A673 (cell line): ENCODE data around the gene STS. TPM values are rescaled to one million over a fixed set of nuclear protein-coding genes. Genes with fewer than 3 reads are reported as not detected.

Experiments
- BruUV-seq: library from RNA; stranded (reverse); fragments of 400-500 nt; replicated peaks from 2 replicates; lab custom pipeline; 2021; lab: Mats Ljungman, UMichigan
- CTCF ChIA-PET: fragments of 300-600 bp; sonication (Branson Sonifier 250); formaldehyde crosslinking; loops from one replicate; lab custom pipeline; 2022; ENCODE audit warnings: antibody characterized with exemption; lab: Charles Lee
- POLR2A ChIA-PET: fragments of 300-600 bp; sonication (Branson Sonifier 250); formaldehyde crosslinking; loops from one replicate; lab custom pipeline; 2022; ENCODE audit warnings: antibody characterized with exemption; ENCODE audit not compliant: low non-redundant PET; lab: Charles Lee
- DNase-seq: peaks from one replicate; pipeline ENCODE4 v3.0.0-alpha.2; 2015; ENCODE audit warnings: low spot score
- H3K27ac ChIP-seq: fragments of 200-600 bp; sonication (generic); 2 replicates; pipeline ENCODE4 v1.5.1; 2016; ENCODE audit warnings: mixed run types, low read depth, mild to moderate bottlenecking, mixed read lengths, antibody characterized with exemption, low read length; ENCODE audit not compliant: poor library complexity, severe bottlenecking
- H3K27me3 ChIP-seq: fragments of 200-600 bp; sonication (generic); replicated peaks from 2 replicates; pipeline ENCODE4 v1.6.1; 2017; ENCODE audit warnings: mixed run types, low read depth, mild to moderate bottlenecking, mixed read lengths, antibody characterized with exemption, low read length; ENCODE audit not compliant: insufficient read depth, poor library complexity
- H3K36me3 ChIP-seq: fragments of 200-600 bp; sonication (generic); 2 replicates; pipeline ENCODE4 v1.6.1; 2016; ENCODE audit warnings: mixed run types, mild to moderate bottlenecking, mixed read lengths, antibody characterized with exemption, low read length; ENCODE audit not compliant: insufficient read depth, poor library complexity, severe bottlenecking
- H3K4me1 ChIP-seq: fragments of 200-600 bp; sonication (generic); 2 replicates; pipeline ENCODE4 v1.6.1; 2017; ENCODE audit warnings: mixed run types, mild to moderate bottlenecking, mixed read lengths, antibody characterized with exemption, low read length; ENCODE audit not compliant: insufficient read depth, poor library complexity, severe bottlenecking
- H3K4me3 ChIP-seq: fragments of 200-600 bp; sonication (generic); 2 replicates; pipeline ENCODE4 v1.5.1; 2016; ENCODE audit warnings: low read depth, mixed run types, mild to moderate bottlenecking, mixed read lengths, low read length; ENCODE audit not compliant: poor library complexity, severe bottlenecking
- H3K9me3 ChIP-seq: fragments of 200-600 bp; sonication (generic); 2 replicates; pipeline ENCODE4 v1.6.1; 2016; ENCODE audit warnings: mixed run types, low read depth, mild to moderate bottlenecking, mixed read lengths, antibody characterized with exemption, low read length; ENCODE audit not compliant: poor library complexity, severe bottlenecking
- CTCF ChIP-seq: fragments of 300-800, 200-600 bp; sonication (generic); conservative IDR thresholded peaks from 2 replicates; pipeline ENCODE4 v1.5.1; 2017; ENCODE audit warnings: low read depth, mild to moderate bottlenecking, antibody characterized with exemption, low read length, moderate library complexity, mixed read lengths
- EZH2 ChIP-seq: fragments of 200-600 bp; sonication (generic); IDR thresholded peaks from 2 replicates; pipeline ENCODE4 v1.6.1; 2017; ENCODE audit warnings: borderline replicate concordance, low read depth, mild to moderate bottlenecking, mixed read lengths, antibody characterized with exemption, low read length; ENCODE audit not compliant: poor library complexity, severe bottlenecking
- intact Hi-C: fragments of 100-400 bp; cut with micrococcal nuclease; formaldehyde crosslinking; loops from one replicate; pipeline ENCODE4 v1.10.0; 2022; ENCODE audit not compliant: unreplicated experiment
- total RNA-seq: library from RNA; stranded (reverse); gene quantifications from 2 replicates; pipeline ENCODE4 v1.2.3, GENCODE V29; 2021

Gene STS
- total RNA-seq, 1 experiment from 2014 or later: 2.5 TPM

DNA sequence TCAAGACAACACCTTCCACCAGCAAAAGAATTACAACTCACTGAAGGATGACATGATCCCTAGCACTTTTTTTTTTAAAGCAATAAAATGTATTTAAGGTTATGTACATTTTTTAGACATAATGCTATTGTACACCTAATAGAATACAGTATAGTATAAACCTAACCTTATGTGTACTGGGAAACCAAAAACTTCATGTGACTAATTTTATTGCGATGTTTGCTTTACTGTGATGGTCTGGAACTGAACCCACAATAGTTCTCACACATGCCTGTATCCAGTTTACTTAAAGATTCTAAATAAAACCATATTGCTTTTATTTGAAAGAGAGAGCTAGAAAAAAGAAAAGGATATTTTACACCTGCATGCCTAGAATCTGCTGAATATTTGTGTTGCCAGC, 4.4 kb upstream of the STS start:
- Histone ChIP-seq H3K9me3 (no peaks in the 10 kb centered on the region), H3K4me3 (no peak overlapping the region), H3K4me1 (no peaks in the 10 kb centered on the region), H3K27ac (no peak overlapping the region), H3K27me3 (no peaks in the 10 kb centered on the region), H3K36me3 (no peaks in the 10 kb centered on the region)
- ChIA-PET POLR2A (no interaction called here), CTCF (no interaction called here)
- no peak for TF ChIP-seq CTCF
- no peak for DNase-seq
- intact Hi-C loops: no loop called here
- no TSS peak for BruUV-seq

DNA sequence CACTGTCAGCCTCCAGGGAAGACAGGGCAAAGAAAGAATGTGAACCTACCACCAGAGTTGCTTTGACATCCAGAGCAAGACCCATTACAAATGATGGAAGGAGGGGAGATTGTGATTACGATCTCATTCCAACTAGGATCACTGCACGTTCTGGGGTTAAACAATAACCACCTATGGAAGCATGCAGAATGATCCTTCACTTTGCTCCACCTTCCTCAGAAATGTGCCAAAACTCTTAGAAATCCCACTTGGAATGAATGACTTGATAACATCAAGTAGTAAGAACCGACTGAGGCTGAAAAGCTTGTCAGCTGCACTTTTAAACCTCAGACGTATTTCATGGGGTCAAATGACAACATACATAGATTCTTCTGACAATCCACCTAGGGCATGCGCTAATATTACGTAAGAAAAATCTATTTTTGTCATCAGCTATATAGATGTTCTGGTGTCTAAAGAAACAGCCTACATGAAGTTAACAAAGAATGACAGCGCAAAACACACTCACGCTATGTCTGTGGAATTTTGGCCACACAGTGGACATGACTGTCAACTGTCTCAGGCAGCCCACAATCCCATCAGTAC, 3.5 kb upstream of the STS start:
- Histone ChIP-seq H3K9me3 (no peaks in the 10 kb centered on the region), H3K27me3 (no peaks in the 10 kb centered on the region), H3K27ac (no peak overlapping the region), H3K4me1 (no peaks in the 10 kb centered on the region), H3K36me3 (no peaks in the 10 kb centered on the region), H3K4me3 (no peak overlapping the region)
- POLR2A ChIA-PET: no interaction called here
- BruUV-seq: no TSS peak
- DNase-seq: no peak
- CTCF ChIA-PET: no interaction called here
- intact Hi-C loops: no loop called here
- TF ChIP-seq EZH2 (no peak), CTCF (no peak)

- Histone ChIP-seq H3K4me1 (no peaks in the 10 kb centered on the region), H3K4me3 (no peak overlapping the region), H3K27me3 (no peaks in the 10 kb centered on the region), H3K27ac (no peak overlapping the region), H3K36me3 (no peaks in the 10 kb centered on the region), H3K9me3 (no peaks in the 10 kb centered on the region)
- CTCF ChIA-PET: no interaction called here
- no TSS peak for BruUV-seq
- DNase-seq: no peak
- TF ChIP-seq EZH2: no peak
- no peak for TF ChIP-seq CTCF
- intact Hi-C loops: no loop called here
- POLR2A ChIA-PET: no interaction called here
Observed at GRCh38 chrX:7145454-7145853, 2.1 kb upstream of the STS start.
